Heart left ventricle (tissue), 16 donors: ENCODE data around the gene LAMA2. TPM values are rescaled to one million over a fixed set of nuclear protein-coding genes. Genes with fewer than 3 reads are reported as not detected.

ENCODE experiments used
- ATAC-seq, 4 donors: fragments of 200-7000 bp; cut with Tn5 transposase; one replicate each; pipeline ENCODE4 v1.9.1; 2020 to 2022; ENCODE audit warnings: moderate library complexity in 4 of 4, mild to moderate bottlenecking in 3 of 4, moderate number of reproducible peaks in 1 of 4
- DNase-seq, 5 donors: peaks; one replicate each; pipeline ENCODE4 v3.0.0-alpha.2; 2020
- H3K27ac ChIP-seq, 12 donors: fragments of 200-600 bp; sonication (generic) in 4 of 12; one replicate each; pipeline versions ENCODE4 v1.5.0 to v1.8.0; 2016 to 2022; ENCODE audit warnings: mild to moderate bottlenecking in 2 of 12
- H3K27me3 ChIP-seq, 9 donors: fragments of 200-600 bp; sonication (generic) in 2 of 9; one replicate each; pipeline versions ENCODE4 v1.5.1 to v1.8.0; 2016 to 2022; ENCODE audit warnings: mild to moderate bottlenecking in 3 of 9
- H3K36me3 ChIP-seq, 9 donors: fragments of 200-600 bp; sonication (generic) in 2 of 9; one replicate each; pipeline versions ENCODE4 v1.5.0 to v1.8.0; 2018 to 2022; ENCODE audit warnings: mild to moderate bottlenecking in 2 of 9
- H3K4me1 ChIP-seq, 12 donors: fragments of 200-600 bp; sonication (generic) in 4 of 12; one replicate each; pipeline versions ENCODE4 v1.5.0 to v1.8.0; 2016 to 2022; ENCODE audit warnings: mild to moderate bottlenecking in 3 of 12
- H3K4me3 ChIP-seq, 12 donors: fragments of 200-600 bp; sonication (generic) in 4 of 12; one replicate each; pipeline versions ENCODE4 v1.5.0 to v1.8.0; 2017 to 2022; ENCODE audit warnings: mild to moderate bottlenecking in 9 of 12, moderate library complexity in 4 of 12
- H3K9me3 ChIP-seq, 12 donors: fragments of 200-600 bp; sonication (generic) in 4 of 12; one replicate each; pipeline versions ENCODE4 v1.5.0 to v1.8.0; 2016 to 2022; ENCODE audit warnings: mild to moderate bottlenecking in 1 of 12
- POLR2A ChIP-seq, 2 donors: fragments of 450-650 bp; IDR thresholded peaks; one replicate each; pipeline ENCODE4 v1.6.1; 2017; ENCODE audit warnings: antibody characterized with exemption in 2 of 2, mild to moderate bottlenecking in 2 of 2, moderate library complexity in 2 of 2
- WGBS, 4 donors: extraction: QIAGEN DNeasy Blood & Tissue Kit in 2 of 4; methylation state at CpG; one replicate each; pipeline versions ENCODE4 v1.1.5 to v1.1.7; 2013 to 2018; 5-methylcytosine and 5-hydroxymethylcytosine counted together
- intact Hi-C, 10 donors: fragments of 100-400 bp; cut with DNase I; formaldehyde crosslinking; loops; one replicate each; pipeline versions ENCODE4 v1.11.1 to v1.14.2; 2022
- polyA plus RNA-seq, 2 donors: library from polyadenylated mRNA; stranded (reverse); fragments of 200-250 nt; gene quantifications; one replicate each; pipeline ENCODE4 v1.2.3, GENCODE V29; 2013
- total RNA-seq, 9 donors: library from RNA; depleted of rRNA in 2 of 9; stranded (reverse); fragments of >200 nt in 2 of 9; fragmentation: NEBNext Ultra II Directional in 3 of 9; extraction: Animal tissue kit (Norgen Biotek cat#: 25700) in 3 of 9; gene quantifications; one replicate each; pipeline versions ENCODE4 v1.1.0 to v1.2.4, GENCODE V29; 2016 to 2023
- TF ChIP-seq, protein P1 (sequence below), 12 donors: fragments of 200-600 bp; sonication (generic) in 4 of 12; IDR thresholded peaks; one replicate each; pipeline versions ENCODE4 v1.5.0 to v1.8.0; 2018 to 2022; ENCODE audit warnings: antibody characterized with exemption in 12 of 12, mild to moderate bottlenecking in 5 of 12
- donor health status: ischemic (EF 13 %, LVEDD 7.1; RV severe dilation, severe dysfunction).
- donor health status: healthy with polysubstance abuse.
- donor health status: DM: no; HTN: yes; CAD: no.
- donor health status: DM: no; HTN: no; CAD: no.
- donor health status: ischemic (EF 25% LVEDD 6.9; RV normal size, moderate dysfunction).
- donor health status: ischemic (EF 25% LVEDD 5.7; RV mildly dilated, moderate dysfunction).
- donor health status: healthy.
- donor health status: DM: yes; HTN: yes; CAD: no.
- donor health status: ischemic (EF 35%, LVEDD 5.7; RV mildly dilated, moderate dysfunction).
- donor health status: nonischemic (EF 11% LVEDD 7.7; RV severe dilation, severe dysfunction).
- donor health status: DM: yes; HTN: yes; CAD: no.
- donor health status: PGD.
- donor health status: ischemic (EF 29% LVEDD 5.4; RV normal size, mild dysfunction).
- donor health status: nonischemic (EF 23%, LVEDD 6.1; RV moderate dilation, normal function).

Gene LAMA2
- total and polyA plus RNA-seq, 11 donors: 34.8 to 299 (median 206) TPM

DNA sequence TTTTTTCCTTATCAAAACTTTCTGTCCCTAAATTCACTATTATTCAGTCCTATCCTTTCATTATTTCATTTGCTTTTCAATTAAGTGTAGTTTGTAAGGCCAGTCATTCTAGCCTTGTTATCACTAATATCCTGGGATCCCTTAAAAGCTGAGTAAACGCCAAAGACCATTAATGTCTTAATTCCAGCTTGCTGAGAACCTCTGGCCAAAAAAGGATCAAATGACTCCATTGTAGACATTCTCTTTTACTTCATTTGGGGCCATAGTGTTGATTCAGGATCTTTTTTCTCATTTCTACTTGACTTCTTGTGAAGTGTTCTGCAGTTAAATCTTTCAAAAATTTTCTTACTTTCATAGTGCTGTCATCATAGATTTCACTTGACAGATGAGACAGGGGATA lies 379.7 kb downstream of the LAMA2 start:
- no peak overlapping the region for H3K4me3 ChIP-seq
- H3K36me3 ChIP-seq: peaks cover 0 to 53% (median 4%) of the 10 kb centered on the region in 9 donors
- 24 to 35% (median 31%) methylated on average over 1 of the region's 1 CpG for WGBS, 4 donors
- peaks cover 0 to 64% (median 19%) of the 10 kb centered on the region in 12 donors for H3K4me1 ChIP-seq
- intact Hi-C loops: no loop called here
- ATAC-seq: no peak
- no peaks in the 10 kb centered on the region for H3K9me3 ChIP-seq
- no peaks in the 10 kb centered on the region for H3K27me3 ChIP-seq
- TF ChIP-seq, protein P1, sequence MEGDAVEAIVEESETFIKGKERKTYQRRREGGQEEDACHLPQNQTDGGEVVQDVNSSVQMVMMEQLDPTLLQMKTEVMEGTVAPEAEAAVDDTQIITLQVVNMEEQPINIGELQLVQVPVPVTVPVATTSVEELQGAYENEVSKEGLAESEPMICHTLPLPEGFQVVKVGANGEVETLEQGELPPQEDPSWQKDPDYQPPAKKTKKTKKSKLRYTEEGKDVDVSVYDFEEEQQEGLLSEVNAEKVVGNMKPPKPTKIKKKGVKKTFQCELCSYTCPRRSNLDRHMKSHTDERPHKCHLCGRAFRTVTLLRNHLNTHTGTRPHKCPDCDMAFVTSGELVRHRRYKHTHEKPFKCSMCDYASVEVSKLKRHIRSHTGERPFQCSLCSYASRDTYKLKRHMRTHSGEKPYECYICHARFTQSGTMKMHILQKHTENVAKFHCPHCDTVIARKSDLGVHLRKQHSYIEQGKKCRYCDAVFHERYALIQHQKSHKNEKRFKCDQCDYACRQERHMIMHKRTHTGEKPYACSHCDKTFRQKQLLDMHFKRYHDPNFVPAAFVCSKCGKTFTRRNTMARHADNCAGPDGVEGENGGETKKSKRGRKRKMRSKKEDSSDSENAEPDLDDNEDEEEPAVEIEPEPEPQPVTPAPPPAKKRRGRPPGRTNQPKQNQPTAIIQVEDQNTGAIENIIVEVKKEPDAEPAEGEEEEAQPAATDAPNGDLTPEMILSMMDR (IDR thresholded peaks at IDR 0.05): no peak
- no peak for DNase-seq
- H3K27ac ChIP-seq: peak overlapping the region in 4 of 12 donors; percentile 13 to 51 (median 32)

DNA sequence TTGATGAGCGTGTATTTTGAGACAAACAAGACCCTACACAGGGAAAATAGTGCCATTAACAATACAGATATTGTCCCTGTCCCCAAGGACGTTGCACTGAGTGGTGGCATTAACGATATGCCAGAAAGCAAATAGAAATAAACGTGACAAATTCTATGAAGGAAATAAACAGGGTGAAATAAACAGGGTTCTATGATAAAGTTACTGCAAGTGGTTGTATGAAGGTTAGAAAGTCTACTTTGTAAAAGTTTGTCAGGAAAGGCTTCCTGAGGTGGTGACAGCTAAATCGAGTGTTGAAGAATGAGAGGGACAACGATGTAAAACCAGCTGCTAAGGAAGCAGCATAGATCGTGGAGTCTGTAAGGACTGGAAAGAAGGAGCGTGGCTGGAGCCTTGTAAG lies 380.2 kb downstream of the LAMA2 start:
- H3K9me3 ChIP-seq: no peaks in the 10 kb centered on the region
- H3K36me3 ChIP-seq: peaks cover 0 to 53% (median 4%) of the 10 kb centered on the region in 9 donors
- DNase-seq (no peak), ATAC-seq (peak in 2 of 4 donors; percentile 12 to 22)
- intact Hi-C loops: no loop called here
- H3K27me3 ChIP-seq: no peaks in the 10 kb centered on the region
- peak overlapping the region in 4 of 12 donors; percentile 13 to 51 (median 32) for H3K27ac ChIP-seq
- WGBS, 4 donors: 36 to 42% (median 39%) methylated on average over 8 of the region's 8 CpGs
- H3K4me3 ChIP-seq: no peak overlapping the region
- no peak for TF ChIP-seq POLR2A (IDR thresholded peaks at IDR 0.05)
- TF ChIP-seq, protein P1 (IDR thresholded peaks at IDR 0.05): no peak
- H3K4me1 ChIP-seq: peaks cover 0 to 65% (median 19%) of the 10 kb centered on the region in 12 donors

DNA sequence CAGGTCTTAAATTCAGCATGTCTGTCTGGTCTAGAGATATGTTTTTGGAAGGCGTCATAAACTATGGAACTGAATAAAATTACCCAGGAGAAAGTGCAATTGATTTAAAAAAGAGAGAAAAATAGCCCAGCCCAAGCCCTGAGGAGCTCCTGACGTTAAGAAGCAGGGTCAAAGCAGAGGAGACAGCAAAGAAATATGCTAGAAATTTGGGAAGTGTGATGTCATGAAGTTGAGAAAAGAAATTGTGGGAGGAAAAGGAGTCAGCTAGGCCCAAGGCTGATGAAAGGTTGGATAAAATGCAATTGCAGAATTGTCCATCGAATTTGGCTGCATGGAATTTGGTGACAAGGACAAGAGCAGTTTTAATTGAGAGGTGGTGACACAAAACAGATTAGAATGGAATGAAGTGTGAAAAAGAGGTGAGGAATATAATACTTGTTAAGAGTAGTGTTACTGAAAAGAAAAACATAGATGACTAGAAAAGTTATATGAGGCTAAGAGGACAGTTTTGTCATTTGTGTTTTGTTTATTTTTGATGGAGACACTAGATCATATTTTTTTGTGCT lies 381.6 kb downstream of the LAMA2 start:
- DNase-seq (no peak), ATAC-seq (peak in 2 of 4 donors; percentile 12 to 41)
- Histone ChIP-seq H3K4me3 (no peak overlapping the region), H3K36me3 (peaks cover 0 to 57% (median 7%) of the 10 kb centered on the region in 9 donors), H3K9me3 (no peaks in the 10 kb centered on the region), H3K27me3 (no peaks in the 10 kb centered on the region), H3K27ac (peak overlapping the region in 5 of 12 donors; percentile 10 to 51 (median 33)), H3K4me1 (peaks cover 0 to 64% (median 22%) of the 10 kb centered on the region in 12 donors)
- TF ChIP-seq, protein P1 (IDR thresholded peaks at IDR 0.05): no peak
- TF ChIP-seq POLR2A (IDR thresholded peaks at IDR 0.05): no peak
- intact Hi-C loops: no loop called here
- 33 to 35% (median 34%) methylated on average over 3 of the region's 3 CpGs for WGBS, 4 donors

DNA sequence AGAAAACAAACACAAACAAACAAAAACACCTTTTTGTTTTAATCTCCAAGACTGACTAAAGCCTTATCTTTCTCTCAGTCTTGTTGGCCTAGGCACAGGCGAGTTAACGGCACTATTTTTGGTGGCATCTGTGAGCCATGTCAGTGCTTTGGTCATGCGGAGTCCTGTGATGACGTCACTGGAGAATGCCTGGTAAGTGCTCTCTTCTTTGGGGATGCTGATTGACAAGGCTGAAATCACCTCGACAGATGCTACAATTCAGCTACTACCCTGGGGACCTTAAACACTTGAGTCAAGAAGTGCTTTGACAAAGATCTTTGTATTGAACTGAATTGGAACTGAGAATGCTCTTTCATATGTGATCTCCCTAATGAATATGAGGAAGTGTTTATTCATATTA lies 384.1 kb downstream of the LAMA2 start:
- Histone ChIP-seq H3K4me3 (no peak overlapping the region), H3K36me3 (peaks cover 0 to 58% (median 8%) of the 10 kb centered on the region in 9 donors), H3K27ac (peak overlapping the region in 3 of 12 donors; percentile 4 to 47 (median 11)), H3K27me3 (no peaks in the 10 kb centered on the region), H3K9me3 (no peaks in the 10 kb centered on the region), H3K4me1 (peaks cover 0 to 46% (median 18%) of the 10 kb centered on the region in 12 donors)
- WGBS, 4 donors: 37 to 48% (median 44%) methylated on average over 5 of the region's 5 CpGs
- DNase-seq: peak in 2 of 5 donors; percentile 42 to 50
- peak; percentile 15 to 74 (median 55) for ATAC-seq
- intact Hi-C loops: no loop called here
- TF ChIP-seq, protein P1 (IDR thresholded peaks at IDR 0.05): no peak
- no peak for TF ChIP-seq POLR2A (IDR thresholded peaks at IDR 0.05)
